Measurements from ENCODE around the gene MTM1.

Gene MTM1

DNA sequence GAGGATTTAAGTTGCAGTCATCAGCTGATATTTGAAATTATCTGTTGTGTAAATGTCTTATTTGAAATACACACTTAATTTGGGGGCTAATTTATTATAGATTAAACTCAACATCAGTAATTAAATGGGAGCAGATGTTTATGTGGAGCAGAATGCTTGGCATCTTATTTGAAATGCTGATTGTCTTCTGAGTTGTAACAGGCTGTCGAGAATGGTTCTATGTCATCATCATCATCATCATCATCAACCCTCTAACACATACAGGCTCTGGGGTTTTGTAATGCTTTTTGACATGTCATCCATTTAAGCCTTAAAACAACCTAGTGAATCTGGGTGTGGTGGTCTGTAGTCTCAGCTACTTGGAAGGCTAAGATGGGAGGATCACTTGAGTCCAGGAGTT lies 133.0 kb downstream of the MTM1 start:
- DNase-seq (ENCODE audit: insufficient read length, low spot score) (no peak), FAIRE-seq (no peak)

DNA sequence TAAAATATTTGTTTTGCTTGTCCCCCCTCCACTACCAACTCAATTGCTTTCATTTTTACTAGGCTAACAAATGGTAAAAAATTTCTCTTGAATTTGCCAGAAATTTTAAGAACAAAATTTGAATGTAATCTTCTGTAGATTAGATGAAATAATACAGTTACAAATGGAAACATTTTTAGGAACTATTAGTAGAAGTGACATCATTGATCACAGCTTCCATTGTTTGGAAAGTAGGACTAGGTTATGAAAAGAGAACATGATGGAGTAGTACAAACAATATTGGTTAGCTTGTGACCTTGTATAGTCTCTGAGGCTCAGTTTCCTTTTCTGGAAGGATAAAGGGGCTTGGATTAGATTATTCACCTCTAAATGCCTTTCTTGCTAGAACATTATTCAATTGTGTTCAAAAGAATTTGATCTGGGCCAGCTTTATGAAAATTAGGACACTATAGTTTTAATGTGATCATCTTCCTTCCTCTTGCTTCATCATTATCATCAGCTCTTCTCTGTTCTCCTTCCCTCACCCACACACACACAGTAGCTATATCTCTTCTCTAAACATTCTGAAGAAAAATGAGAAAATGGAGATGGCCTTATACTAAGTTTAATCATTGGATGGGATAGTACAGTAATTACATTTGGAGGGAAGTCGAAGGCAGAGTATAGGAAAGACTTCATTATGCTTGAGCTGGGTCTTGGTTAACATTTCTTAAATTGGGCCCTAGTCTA lies 134.7 kb downstream of the MTM1 start:
- FAIRE-seq (no peak), DNase-seq (ENCODE audit: insufficient read length, low spot score) (no peak)

DNA sequence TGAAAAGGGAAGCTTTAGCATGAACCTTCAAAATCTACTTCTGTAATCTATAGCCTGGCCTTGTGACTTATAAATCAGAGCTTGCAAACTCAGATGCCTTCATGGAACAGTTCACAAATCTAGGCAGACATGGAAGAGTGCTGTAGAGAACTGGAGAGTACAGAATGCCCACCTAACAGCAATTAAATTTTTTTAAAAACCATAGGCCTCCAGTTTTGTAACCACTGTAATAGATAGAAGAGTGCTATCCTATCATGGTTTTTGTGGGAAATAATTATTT lies 135.2 kb downstream of the MTM1 start:
- FAIRE-seq (no peak), DNase-seq (ENCODE audit: insufficient read length, low spot score) (no peak)

DNA sequence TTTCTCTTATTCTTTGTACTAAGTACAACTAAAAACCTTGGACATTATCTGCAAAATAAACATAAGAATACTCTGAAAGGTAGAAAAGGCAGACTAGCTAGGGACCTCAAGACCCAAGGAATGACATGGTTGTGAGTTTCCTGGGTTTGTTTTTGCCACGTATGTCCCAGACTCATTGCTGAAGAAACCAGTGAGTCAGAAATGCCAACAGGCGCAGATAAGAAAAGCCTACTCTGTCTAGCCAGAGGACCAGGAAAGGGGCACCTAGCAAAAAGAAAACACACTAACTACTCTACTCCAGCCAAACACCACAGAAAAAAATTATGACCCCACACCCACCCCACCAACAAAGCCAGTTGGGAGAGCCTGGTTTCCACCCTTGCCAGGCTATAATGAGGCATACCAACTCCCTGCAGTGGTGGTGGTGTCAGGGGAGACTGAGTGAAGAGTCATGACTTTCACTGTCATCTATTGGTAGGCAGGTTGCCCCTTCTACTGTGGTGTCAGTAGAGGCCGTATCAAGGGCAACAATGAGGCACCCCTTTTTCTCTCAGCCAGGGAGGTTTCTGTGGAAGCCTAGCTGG lies 135.7 kb downstream of the MTM1 start:
- DNase-seq (ENCODE audit: insufficient read length, low spot score): no peak
- FAIRE-seq: no peak

DNA sequence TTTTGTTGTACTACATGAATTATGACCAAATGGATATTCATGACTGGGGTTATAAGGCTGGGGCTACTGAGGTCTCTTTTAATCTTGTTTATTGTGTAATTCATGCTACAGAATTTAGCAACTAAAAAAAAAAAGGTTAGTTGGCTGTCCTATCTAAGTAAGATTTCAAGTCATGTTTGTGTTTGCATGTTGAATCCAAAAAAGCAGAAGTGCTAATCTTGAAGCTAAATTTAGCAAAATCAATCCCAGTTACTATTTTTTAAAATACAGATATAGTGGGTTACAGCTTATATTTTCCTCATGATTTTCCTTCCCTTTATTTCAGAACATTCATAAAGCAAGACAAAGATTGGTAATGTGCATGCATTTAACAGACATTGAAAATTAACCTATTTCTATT lies 144.2 kb downstream of the MTM1 start:
- no peak for FAIRE-seq
- no peak for DNase-seq (ENCODE audit: insufficient read length, low spot score)

DNA sequence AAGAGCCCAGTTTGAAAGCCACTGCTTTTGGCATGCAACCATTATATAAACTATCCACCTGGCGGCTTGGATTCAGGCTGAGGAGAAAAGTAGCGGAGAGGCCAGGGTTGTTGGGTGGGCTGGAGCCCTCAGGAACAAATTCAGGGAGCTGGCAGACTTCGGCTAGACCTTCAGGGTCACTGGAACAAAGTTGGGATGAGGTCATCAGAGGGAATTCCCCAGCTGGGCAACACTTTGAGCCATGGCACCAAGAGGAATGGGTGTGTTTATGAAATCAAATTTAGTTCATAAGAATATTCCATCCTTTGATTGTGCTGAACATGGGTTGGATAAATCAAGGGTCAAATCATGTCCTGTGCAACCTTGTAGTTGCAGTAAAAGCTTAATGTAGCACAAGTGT lies 146.8 kb downstream of the MTM1 start:
- no peak for DNase-seq (ENCODE audit: insufficient read length, low spot score)
- no peak for FAIRE-seq

DNA sequence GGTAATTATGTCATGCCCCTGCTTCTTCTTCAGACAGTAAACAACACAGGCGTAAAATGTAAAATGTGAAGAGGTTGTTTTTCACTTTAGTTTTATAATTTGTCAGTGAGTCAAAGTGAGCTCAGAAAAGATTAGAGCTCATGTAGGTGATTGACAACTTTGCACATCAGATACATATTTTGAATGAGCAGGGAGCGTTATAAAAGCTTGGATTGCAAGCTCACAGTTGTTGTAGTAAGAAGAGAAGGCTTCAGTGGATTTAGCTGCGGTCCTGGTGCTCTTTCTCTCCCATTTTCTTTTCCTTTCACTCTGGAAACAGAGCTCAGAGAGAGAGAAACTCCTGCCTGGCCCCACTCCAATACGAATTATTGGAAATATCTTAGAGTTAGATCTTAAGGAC lies 151.2 kb downstream of the MTM1 start:
- no peak for DNase-seq (ENCODE audit: insufficient read length, low spot score)

More for the DNA sequence above, 151.2 kb downstream of the MTM1 start:
- FAIRE-seq: no peak
